ENCODE measurements around the gene MRPL46. TPM values are rescaled to one million over a fixed set of nuclear protein-coding genes. Genes with fewer than 3 reads are reported as not detected.

MRPL46 gene
- total RNA-seq, 3 donors from 2014 or later (not counting 1 experiment from before 2014, with no cell fraction given): 9.8 to 11.0 (median 10.2) TPM

DNA sequence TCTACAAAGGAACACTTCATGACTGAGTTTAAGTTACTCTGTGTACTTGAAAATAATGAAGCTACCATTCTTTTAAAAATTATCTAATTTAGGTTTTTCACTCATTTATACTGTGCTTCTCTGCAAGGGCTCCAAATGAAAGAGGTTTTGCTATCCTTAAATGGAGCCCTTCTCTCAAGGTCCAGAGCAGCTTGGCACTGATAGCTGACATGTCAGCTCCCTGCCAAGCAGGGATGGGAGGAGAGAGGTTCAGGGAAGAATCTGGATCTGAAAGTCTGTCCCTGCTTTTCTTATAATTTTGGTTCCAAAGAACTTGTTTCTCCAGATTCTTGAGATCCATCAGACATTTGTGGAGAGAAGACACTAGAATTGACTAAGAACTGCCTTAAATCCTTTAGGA is 39.4 kb upstream of the MRPL46 start:
- no peak overlapping the region for H3K27ac ChIP-seq (ENCODE audit: low read length)
- H3K27me3 ChIP-seq (ENCODE audit: control insufficient read depth, insufficient read depth, low read length): no peaks in the 10 kb centered on the region
- H3K4me3 ChIP-seq (ENCODE audit: low read length): no peak overlapping the region
- no peaks in the 10 kb centered on the region for H3K4me1 ChIP-seq (ENCODE audit: control insufficient read depth, insufficient read depth, low read length)
- Mint-ChIP-seq H3K9me3 (no peaks in the 10 kb centered on the region), H3K36me3 (peaks cover 15% of the 10 kb centered on the region), H3K4me3 (no peak overlapping the region), H3K27me3 (ENCODE audit: low read depth in 2 of 2) (no peaks in the 10 kb centered on the region), H3K27ac (no peak overlapping the region), H3K4me1 (no peaks in the 10 kb centered on the region)
- TF ChIP-seq, protein P1, sequence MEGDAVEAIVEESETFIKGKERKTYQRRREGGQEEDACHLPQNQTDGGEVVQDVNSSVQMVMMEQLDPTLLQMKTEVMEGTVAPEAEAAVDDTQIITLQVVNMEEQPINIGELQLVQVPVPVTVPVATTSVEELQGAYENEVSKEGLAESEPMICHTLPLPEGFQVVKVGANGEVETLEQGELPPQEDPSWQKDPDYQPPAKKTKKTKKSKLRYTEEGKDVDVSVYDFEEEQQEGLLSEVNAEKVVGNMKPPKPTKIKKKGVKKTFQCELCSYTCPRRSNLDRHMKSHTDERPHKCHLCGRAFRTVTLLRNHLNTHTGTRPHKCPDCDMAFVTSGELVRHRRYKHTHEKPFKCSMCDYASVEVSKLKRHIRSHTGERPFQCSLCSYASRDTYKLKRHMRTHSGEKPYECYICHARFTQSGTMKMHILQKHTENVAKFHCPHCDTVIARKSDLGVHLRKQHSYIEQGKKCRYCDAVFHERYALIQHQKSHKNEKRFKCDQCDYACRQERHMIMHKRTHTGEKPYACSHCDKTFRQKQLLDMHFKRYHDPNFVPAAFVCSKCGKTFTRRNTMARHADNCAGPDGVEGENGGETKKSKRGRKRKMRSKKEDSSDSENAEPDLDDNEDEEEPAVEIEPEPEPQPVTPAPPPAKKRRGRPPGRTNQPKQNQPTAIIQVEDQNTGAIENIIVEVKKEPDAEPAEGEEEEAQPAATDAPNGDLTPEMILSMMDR (IDR thresholded peaks at IDR 0.05): no peak
- intact Hi-C loops (cut with micrococcal nuclease): no loop called here
- no peak for ATAC-seq
- H3K9me3 ChIP-seq (ENCODE audit: control insufficient read depth, insufficient read depth, low read length): no peaks in the 10 kb centered on the region
- peaks cover 12% of the 10 kb centered on the region for H3K36me3 ChIP-seq (ENCODE audit: control insufficient read depth, insufficient read depth, low read length)
- no peak for DNase-seq

DNA sequence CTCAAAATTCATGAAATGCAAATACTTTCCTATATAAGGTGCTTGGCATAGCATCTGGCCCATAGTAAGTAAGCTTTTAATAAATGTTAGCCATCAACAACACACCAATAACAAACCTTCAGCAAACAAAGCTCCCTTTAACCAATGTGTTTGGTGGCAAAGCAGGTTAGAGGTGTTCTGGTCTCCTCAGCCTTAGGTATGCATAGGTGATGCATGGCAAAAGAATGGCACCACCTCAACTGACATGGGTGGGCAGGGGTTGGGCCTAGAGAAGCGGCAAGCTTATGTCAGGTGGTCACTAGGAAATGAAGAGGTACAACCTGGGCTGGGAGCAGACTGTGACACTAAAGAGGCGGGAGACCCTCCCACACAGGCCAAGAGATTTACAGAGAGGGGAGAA is 38.5 kb upstream of the MRPL46 start:
- no peaks in the 10 kb centered on the region for H3K9me3 ChIP-seq (ENCODE audit: control insufficient read depth, insufficient read depth, low read length)
- Mint-ChIP-seq H3K9me3 (no peaks in the 10 kb centered on the region), H3K4me1 (no peaks in the 10 kb centered on the region), H3K27ac (no peak overlapping the region), H3K36me3 (peaks cover 7% of the 10 kb centered on the region), H3K27me3 (ENCODE audit: low read depth in 2 of 2) (no peaks in the 10 kb centered on the region), H3K4me3 (no peak overlapping the region)
- H3K4me3 ChIP-seq (ENCODE audit: low read length): no peak overlapping the region
- H3K4me1 ChIP-seq (ENCODE audit: control insufficient read depth, insufficient read depth, low read length): no peaks in the 10 kb centered on the region
- intact Hi-C loops (cut with micrococcal nuclease): no loop called here
- TF ChIP-seq, protein P1 (IDR thresholded peaks at IDR 0.05): no peak
- no peak overlapping the region for H3K27ac ChIP-seq (ENCODE audit: low read length)
- peaks cover 8% of the 10 kb centered on the region for H3K36me3 ChIP-seq (ENCODE audit: control insufficient read depth, insufficient read depth, low read length)
- ATAC-seq (no peak), DNase-seq (no peak)
- 93% methylated on average over 2 of the region's 2 CpGs for WGBS (ENCODE audit: insufficient coverage)
- H3K27me3 ChIP-seq (ENCODE audit: control insufficient read depth, insufficient read depth, low read length): no peaks in the 10 kb centered on the region

DNA sequence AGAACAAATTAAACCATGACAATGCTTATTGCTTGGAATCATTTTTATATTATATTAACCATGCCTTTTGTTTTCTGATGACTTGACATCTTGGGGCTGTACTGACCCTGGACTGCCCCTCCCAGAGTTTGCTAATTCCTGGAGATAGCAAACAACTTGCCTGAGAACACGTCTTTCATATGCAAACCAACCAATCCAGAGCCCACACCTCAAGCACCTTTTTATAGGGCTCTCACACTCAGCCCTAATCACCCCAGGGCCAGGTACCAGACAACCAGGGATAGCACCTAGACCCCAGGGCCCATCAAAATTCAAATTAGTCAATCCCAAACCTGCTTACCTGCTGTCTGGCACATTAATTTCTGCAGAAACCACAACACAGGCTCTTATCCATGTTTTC is 37.3 kb upstream of the MRPL46 start:
- H3K4me3 Mint-ChIP-seq: no peak overlapping the region
- H3K9me3 Mint-ChIP-seq: no peaks in the 10 kb centered on the region
- no peak for ATAC-seq
- H3K4me3 ChIP-seq (ENCODE audit: low read length): no peak overlapping the region
- no peak overlapping the region for H3K27ac ChIP-seq (ENCODE audit: low read length)
- TF ChIP-seq, protein P1 (IDR thresholded peaks at IDR 0.05): no peak
- no peak for DNase-seq
- intact Hi-C loops (cut with micrococcal nuclease): no loop called here
- no peaks in the 10 kb centered on the region for H3K4me1 Mint-ChIP-seq
- no peaks in the 10 kb centered on the region for H3K9me3 ChIP-seq (ENCODE audit: control insufficient read depth, insufficient read depth, low read length)
- no peaks in the 10 kb centered on the region for H3K27me3 Mint-ChIP-seq (ENCODE audit: low read depth in 2 of 2)
- no peak overlapping the region for H3K27ac Mint-ChIP-seq
- H3K4me1 ChIP-seq (ENCODE audit: control insufficient read depth, insufficient read depth, low read length): no peaks in the 10 kb centered on the region
- H3K27me3 ChIP-seq (ENCODE audit: control insufficient read depth, insufficient read depth, low read length): no peaks in the 10 kb centered on the region
- peaks cover 7% of the 10 kb centered on the region for H3K36me3 Mint-ChIP-seq
- peaks cover 2% of the 10 kb centered on the region for H3K36me3 ChIP-seq (ENCODE audit: control insufficient read depth, insufficient read depth, low read length)
- WGBS (ENCODE audit: insufficient coverage): 89% methylated on average over 1 of the region's 1 CpG

GRCh38 chr15:88498996-88499395 is 31.8 kb upstream of the MRPL46 start:
- no peak for ATAC-seq
- Histone ChIP-seq H3K27ac (ENCODE audit: low read length) (no peak overlapping the region), H3K4me3 (ENCODE audit: low read length) (no peak overlapping the region), H3K27me3 (ENCODE audit: control insufficient read depth, insufficient read depth, low read length) (no peaks in the 10 kb centered on the region), H3K9me3 (ENCODE audit: control insufficient read depth, insufficient read depth, low read length) (no peaks in the 10 kb centered on the region), H3K36me3 (ENCODE audit: control insufficient read depth, insufficient read depth, low read length) (no peaks in the 10 kb centered on the region), H3K4me1 (ENCODE audit: control insufficient read depth, insufficient read depth, low read length) (no peaks in the 10 kb centered on the region)
- H3K27ac Mint-ChIP-seq: no peak overlapping the region
- 85% methylated on average over 3 of the region's 3 CpGs for WGBS (ENCODE audit: insufficient coverage)
- no peaks in the 10 kb centered on the region for H3K36me3 Mint-ChIP-seq
- H3K27me3 Mint-ChIP-seq (ENCODE audit: low read depth in 2 of 2): no peaks in the 10 kb centered on the region
- H3K4me1 Mint-ChIP-seq: no peaks in the 10 kb centered on the region
- no peak overlapping the region for H3K4me3 Mint-ChIP-seq
- H3K9me3 Mint-ChIP-seq: no peaks in the 10 kb centered on the region
- no peak for DNase-seq
- TF ChIP-seq, protein P1 (IDR thresholded peaks at IDR 0.05): no peak
- intact Hi-C loops (cut with micrococcal nuclease): no loop called here
